ENCODE measurements around the gene ZSCAN29. TPM values are rescaled to one million over a fixed set of nuclear protein-coding genes. Genes with fewer than 3 reads are reported as not detected.

ZSCAN29 gene
- total RNA-seq, 2 donors from 2014 or later: 42.0 to 44.8 TPM

DNA sequence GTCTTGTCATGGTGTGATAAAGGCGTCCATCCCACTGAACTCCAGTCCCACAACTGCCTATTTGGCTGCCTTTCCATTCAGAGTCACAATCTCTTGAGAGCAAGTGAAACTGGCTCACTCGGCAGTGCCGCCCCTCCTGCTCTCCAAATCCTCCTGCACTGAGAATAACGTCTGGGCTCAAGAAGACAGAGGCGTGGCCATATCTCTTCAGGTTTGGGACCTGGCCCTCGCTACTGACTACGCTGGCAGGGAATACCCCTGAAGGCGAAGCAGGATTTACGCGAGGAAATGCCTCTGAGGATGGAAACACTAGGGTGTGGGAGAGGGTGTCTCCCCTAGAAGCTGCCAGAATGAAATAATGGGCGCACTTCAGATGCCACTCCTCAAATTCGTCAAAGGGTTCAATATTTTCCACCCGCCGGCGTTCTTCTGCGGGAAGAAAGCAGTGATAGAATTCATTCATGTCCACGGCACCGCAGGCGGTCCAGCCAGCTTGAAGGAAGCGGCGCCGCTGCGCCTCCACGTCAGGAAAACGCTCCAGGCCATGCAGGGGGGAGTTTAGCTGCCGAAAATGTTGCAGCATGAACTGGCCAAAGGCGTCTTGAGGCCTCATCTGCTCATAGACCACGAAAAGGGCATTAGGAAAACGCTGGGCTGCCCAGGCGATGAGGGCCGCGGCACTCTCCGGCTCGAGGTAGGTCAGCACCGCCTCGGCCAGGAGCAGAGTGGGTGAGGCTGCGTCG lies 41.5 kb downstream of the ZSCAN29 start:
- no peaks in the 10 kb centered on the region for H3K9me3 Mint-ChIP-seq
- H3K36me3 Mint-ChIP-seq (ENCODE audit: insufficient read depth in 2 of 2): peaks cover 6 to 19% of the 10 kb centered on the region in 2 donors
- no peaks in the 10 kb centered on the region for H3K27me3 Mint-ChIP-seq (ENCODE audit: low read depth)
- peak overlapping the region; percentile 95 for H3K27ac Mint-ChIP-seq
- DNase-seq (peak in 1 of 2 donors; percentile 1), ATAC-seq (replicated peaks in 1 of 2) (no peak)
- peaks cover 47% of the 10 kb centered on the region for H3K4me1 Mint-ChIP-seq (ENCODE audit: low read depth)
- peak overlapping the region; percentile 93 to 99 for H3K4me3 Mint-ChIP-seq

DNA sequence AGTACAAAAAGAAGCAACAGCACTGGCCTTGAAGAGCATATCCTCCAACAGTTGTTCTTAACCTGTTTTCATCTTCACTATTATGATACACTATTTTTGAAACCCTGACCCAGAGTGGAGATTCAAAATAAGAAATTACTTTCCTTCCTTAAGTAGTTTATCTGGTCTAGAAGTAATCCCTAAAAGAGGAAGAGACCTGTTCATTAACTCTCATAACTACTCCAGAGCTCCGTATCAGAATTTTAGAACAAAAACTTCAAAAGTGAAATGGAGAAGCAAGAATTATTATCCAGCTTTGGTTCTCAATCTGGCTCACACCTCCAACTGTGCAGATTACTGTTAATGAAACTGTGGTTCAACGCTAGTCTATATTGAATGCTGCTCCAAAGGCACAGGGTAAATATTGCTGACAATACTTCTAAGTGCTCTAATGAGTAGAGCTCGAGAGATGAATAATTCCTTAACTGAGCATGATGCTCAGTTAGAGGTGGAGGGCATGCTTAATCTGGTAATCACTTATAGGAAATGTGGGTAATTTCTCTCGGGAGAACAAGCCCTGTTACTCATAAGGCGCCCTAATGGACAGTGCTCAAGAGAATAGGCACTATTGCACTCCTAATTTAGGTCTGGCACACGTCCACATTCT lies 45.7 kb downstream of the ZSCAN29 start:
- H3K4me1 Mint-ChIP-seq (ENCODE audit: low read depth): peaks cover 27% of the 10 kb centered on the region
- H3K27me3 Mint-ChIP-seq (ENCODE audit: low read depth): no peaks in the 10 kb centered on the region
- no peak overlapping the region for H3K27ac Mint-ChIP-seq
- H3K9me3 Mint-ChIP-seq: no peaks in the 10 kb centered on the region
- ATAC-seq (replicated peaks in 1 of 2): peak in 1 of 2 donors; percentile 25
- peaks cover 3 to 5% of the 10 kb centered on the region in 2 donors for H3K36me3 Mint-ChIP-seq (ENCODE audit: insufficient read depth in 2 of 2)
- DNase-seq: no peak
- no peak overlapping the region for H3K4me3 Mint-ChIP-seq

DNA sequence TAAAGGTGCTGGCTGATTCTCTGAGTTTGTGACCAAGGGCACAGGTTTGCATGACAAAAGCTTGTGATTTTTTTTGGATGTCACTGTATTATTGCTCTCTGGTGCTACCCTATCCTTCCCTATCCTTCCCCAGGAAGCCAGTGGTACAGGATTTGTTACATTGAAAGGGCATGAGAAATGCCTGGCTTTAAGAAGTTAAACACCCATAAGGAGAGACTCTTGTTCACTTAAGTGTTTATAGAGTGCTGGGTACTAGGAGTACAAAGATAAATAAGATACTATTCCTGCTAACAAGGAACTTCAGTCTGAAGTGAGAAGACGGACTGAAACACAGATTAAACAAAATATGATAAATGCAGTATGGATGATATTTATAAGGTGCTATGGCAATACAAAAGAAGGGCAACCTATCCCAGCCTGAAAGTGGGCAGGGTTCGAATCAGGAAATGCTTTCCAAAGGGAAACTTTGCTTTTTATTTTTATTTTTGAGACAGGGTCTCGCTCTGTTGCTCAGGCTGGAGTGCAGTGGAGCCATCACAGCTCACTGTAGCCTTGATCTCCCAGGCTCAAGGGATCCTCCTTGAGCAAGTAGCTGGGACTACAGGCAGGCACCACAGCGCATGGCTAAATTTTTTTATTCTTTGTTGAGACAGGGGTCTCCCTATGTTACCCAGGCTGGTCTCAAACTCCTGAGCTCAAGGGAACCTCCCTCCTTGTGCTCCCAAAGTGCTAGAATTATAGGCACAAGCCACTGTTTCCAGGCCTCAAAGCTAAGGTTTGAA lies 51.7 kb downstream of the ZSCAN29 start:
- Mint-ChIP-seq H3K27me3 (ENCODE audit: low read depth) (peaks cover 14% of the 10 kb centered on the region), H3K9me3 (no peaks in the 10 kb centered on the region), H3K36me3 (ENCODE audit: insufficient read depth in 2 of 2) (no peaks in the 10 kb centered on the region), H3K4me1 (ENCODE audit: low read depth) (no peaks in the 10 kb centered on the region), H3K27ac (no peak overlapping the region), H3K4me3 (no peak overlapping the region)
- no peak for ATAC-seq (replicated peaks in 1 of 2)
- no peak for DNase-seq

GRCh38 chr15:43317566-43318184 lies 53.2 kb downstream of the ZSCAN29 start:
- Mint-ChIP-seq H3K27ac (no peak overlapping the region), H3K9me3 (no peaks in the 10 kb centered on the region), H3K4me3 (no peak overlapping the region), H3K36me3 (ENCODE audit: insufficient read depth in 2 of 2) (no peaks in the 10 kb centered on the region), H3K4me1 (ENCODE audit: low read depth) (no peaks in the 10 kb centered on the region), H3K27me3 (ENCODE audit: low read depth) (peaks cover 17% of the 10 kb centered on the region)
- DNase-seq (no peak), ATAC-seq (replicated peaks in 1 of 2) (no peak)

- Mint-ChIP-seq H3K9me3 (no peaks in the 10 kb centered on the region), H3K27me3 (ENCODE audit: low read depth) (peaks cover 17% of the 10 kb centered on the region)
Measured at GRCh38 chr15:43316971-43317346, 53.9 kb downstream of the ZSCAN29 start.

GRCh38 chr15:43316016-43316970 lies 54.5 kb downstream of the ZSCAN29 start:
- DNase-seq (no peak), ATAC-seq (replicated peaks in 1 of 2) (no peak)
- peaks cover 17% of the 10 kb centered on the region for H3K27me3 Mint-ChIP-seq (ENCODE audit: low read depth)
- no peak overlapping the region for H3K27ac Mint-ChIP-seq
- no peaks in the 10 kb centered on the region for H3K36me3 Mint-ChIP-seq (ENCODE audit: insufficient read depth in 2 of 2)
- no peaks in the 10 kb centered on the region for H3K4me1 Mint-ChIP-seq (ENCODE audit: low read depth)
- no peak overlapping the region for H3K4me3 Mint-ChIP-seq
- no peaks in the 10 kb centered on the region for H3K9me3 Mint-ChIP-seq

More at GRCh38 chr15:43316971-43317346, 53.9 kb downstream of the ZSCAN29 start:
- H3K36me3 Mint-ChIP-seq (ENCODE audit: insufficient read depth in 2 of 2): no peaks in the 10 kb centered on the region
- H3K4me1 Mint-ChIP-seq (ENCODE audit: low read depth): no peaks in the 10 kb centered on the region
- H3K4me3 Mint-ChIP-seq: no peak overlapping the region
- DNase-seq (no peak), ATAC-seq (replicated peaks in 1 of 2) (no peak)
- H3K27ac Mint-ChIP-seq: no peak overlapping the region

DNA sequence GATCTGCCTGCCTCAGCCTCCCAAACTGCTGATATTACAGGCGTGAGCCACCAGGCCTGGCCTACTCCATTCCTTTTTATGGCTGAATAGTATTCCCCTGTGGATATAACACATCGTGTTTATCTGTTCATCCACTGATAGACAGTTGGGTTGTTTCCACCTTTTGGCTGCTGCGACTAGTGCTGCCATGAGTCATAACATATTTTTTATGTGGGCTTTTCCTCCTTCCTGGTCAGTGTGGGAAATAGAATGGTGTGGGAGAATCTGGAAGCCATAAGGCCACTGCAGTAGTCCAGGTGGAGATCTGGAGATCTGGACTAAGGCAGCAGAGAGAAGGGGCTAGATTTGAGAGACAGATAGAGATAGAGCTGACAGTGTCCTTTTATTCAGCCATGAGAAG lies 56.7 kb downstream of the ZSCAN29 start:
- Mint-ChIP-seq H3K36me3 (ENCODE audit: insufficient read depth in 2 of 2) (no peaks in the 10 kb centered on the region), H3K27me3 (ENCODE audit: low read depth) (peaks cover 30% of the 10 kb centered on the region), H3K4me3 (no peak overlapping the region), H3K9me3 (no peaks in the 10 kb centered on the region), H3K4me1 (ENCODE audit: low read depth) (no peaks in the 10 kb centered on the region), H3K27ac (no peak overlapping the region)
- no peak for ATAC-seq (replicated peaks in 1 of 2)
- no peak for DNase-seq

- Mint-ChIP-seq H3K36me3 (ENCODE audit: insufficient read depth in 2 of 2) (no peaks in the 10 kb centered on the region), H3K9me3 (no peaks in the 10 kb centered on the region), H3K27ac (no peak overlapping the region)
Measured at GRCh38 chr15:43312378-43312777, 58.5 kb downstream of the ZSCAN29 start.

More at GRCh38 chr15:43312378-43312777, 58.5 kb downstream of the ZSCAN29 start:
- Mint-ChIP-seq H3K4me1 (ENCODE audit: low read depth) (no peaks in the 10 kb centered on the region), H3K4me3 (no peak overlapping the region), H3K27me3 (ENCODE audit: low read depth) (peaks cover 40% of the 10 kb centered on the region)
- DNase-seq: no peak
- ATAC-seq (replicated peaks in 1 of 2): no peak

Other genes starting within 250 kb of the ZSCAN29 start
- 10 to 100 TPM; 17.1 to 19.2 TPM for gene TMEM62, start 237.5 kb downstream of the ZSCAN29 start, total RNA-seq
- gene CCNDBP1, start 185.6 kb downstream of the ZSCAN29 start, total RNA-seq: 10 to 100 TPM; 90.9 to 97.6 TPM
- not detected for gene EPB42, start 150.0 kb downstream of the ZSCAN29 start, total RNA-seq
- not detected for gene TGM5, start 104.1 kb downstream of the ZSCAN29 start, total RNA-seq
- gene TGM7, start 68.8 kb downstream of the ZSCAN29 start, total RNA-seq: not detected
- 1 to 10 TPM; 5.6 to 7.8 TPM for gene LCMT2, start 40.5 kb downstream of the ZSCAN29 start, total RNA-seq
- gene TUBGCP4, start 58 bp upstream of the ZSCAN29 start, total RNA-seq: 10 to 100 TPM; 28.0 to 28.7 TPM
- gene TP53BP1, start 122.1 kb upstream of the ZSCAN29 start, total RNA-seq: 10 to 100 TPM; 33.2 to 35.0 TPM
- 1 to 10 TPM in 1 of 2 donors, under 1 TPM in 1; 0.82 to 1.8 TPM for gene MAP1A, start 146.6 kb upstream of the ZSCAN29 start, total RNA-seq
- gene PPIP5K1, start 219.2 kb upstream of the ZSCAN29 start, total RNA-seq: 10 to 100 TPM; 38.5 to 50.0 TPM
- not detected for gene CKMT1B, start 223.0 kb upstream of the ZSCAN29 start, total RNA-seq
- gene STRC, start 247.8 kb upstream of the ZSCAN29 start, total RNA-seq: 1 to 10 TPM; 1.1 to 3.3 TPM